Measurements from ENCODE around the gene ASGR2.

DNA sequence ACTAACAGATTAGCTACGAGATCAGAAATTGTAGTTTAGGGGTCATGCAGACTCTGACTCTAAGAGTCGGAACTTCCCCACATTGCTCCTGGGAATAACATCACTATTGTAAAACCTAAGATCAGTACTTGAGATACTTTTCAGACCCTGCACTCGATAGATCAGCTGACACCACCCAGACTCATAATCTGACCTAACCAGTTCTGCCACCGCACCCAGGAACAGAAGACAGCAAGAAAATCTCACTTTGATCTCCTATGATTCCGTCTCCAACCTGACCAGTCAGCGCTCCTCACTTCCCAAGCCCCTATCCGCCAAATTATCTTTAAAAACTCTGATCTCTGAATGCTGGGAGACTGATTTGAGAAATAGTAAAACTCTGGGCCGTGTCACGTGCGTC lies 27.2 kb upstream of the ASGR2 start:
- TF ChIP-seq, protein P1, sequence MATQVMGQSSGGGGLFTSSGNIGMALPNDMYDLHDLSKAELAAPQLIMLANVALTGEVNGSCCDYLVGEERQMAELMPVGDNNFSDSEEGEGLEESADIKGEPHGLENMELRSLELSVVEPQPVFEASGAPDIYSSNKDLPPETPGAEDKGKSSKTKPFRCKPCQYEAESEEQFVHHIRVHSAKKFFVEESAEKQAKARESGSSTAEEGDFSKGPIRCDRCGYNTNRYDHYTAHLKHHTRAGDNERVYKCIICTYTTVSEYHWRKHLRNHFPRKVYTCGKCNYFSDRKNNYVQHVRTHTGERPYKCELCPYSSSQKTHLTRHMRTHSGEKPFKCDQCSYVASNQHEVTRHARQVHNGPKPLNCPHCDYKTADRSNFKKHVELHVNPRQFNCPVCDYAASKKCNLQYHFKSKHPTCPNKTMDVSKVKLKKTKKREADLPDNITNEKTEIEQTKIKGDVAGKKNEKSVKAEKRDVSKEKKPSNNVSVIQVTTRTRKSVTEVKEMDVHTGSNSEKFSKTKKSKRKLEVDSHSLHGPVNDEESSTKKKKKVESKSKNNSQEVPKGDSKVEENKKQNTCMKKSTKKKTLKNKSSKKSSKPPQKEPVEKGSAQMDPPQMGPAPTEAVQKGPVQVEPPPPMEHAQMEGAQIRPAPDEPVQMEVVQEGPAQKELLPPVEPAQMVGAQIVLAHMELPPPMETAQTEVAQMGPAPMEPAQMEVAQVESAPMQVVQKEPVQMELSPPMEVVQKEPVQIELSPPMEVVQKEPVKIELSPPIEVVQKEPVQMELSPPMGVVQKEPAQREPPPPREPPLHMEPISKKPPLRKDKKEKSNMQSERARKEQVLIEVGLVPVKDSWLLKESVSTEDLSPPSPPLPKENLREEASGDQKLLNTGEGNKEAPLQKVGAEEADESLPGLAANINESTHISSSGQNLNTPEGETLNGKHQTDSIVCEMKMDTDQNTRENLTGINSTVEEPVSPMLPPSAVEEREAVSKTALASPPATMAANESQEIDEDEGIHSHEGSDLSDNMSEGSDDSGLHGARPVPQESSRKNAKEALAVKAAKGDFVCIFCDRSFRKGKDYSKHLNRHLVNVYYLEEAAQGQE (IDR thresholded peaks at IDR 0.05; ENCODE audit: insufficient read depth in 1 of 2, low read depth in 2 of 2, low read length in 2 of 2) = no peak
- TF ChIP-seq POLR2AphosphoS5 (IDR thresholded peaks at IDR 0.05; ENCODE audit: low read depth, low read length) = no peak
- TF ChIP-seq TAF1 (IDR thresholded peaks at IDR 0.05; ENCODE audit: borderline replicate concordance, insufficient read depth, low read length) = no peak

Data from PFSK-1 (cell line).